Eye (tissue), 1 donor: ENCODE measurements around the gene SLC39A11.
"Not testable (repeated sequence)": the region's sequence is repeated elsewhere in the genome, so short reads cannot be mapped to it uniquely, and the experiment has no call there.

Experiments
- DNase-seq: peaks from one replicate; pipeline ENCODE4 v3.0.0-alpha.2; 2015

Gene SLC39A11

DNA sequence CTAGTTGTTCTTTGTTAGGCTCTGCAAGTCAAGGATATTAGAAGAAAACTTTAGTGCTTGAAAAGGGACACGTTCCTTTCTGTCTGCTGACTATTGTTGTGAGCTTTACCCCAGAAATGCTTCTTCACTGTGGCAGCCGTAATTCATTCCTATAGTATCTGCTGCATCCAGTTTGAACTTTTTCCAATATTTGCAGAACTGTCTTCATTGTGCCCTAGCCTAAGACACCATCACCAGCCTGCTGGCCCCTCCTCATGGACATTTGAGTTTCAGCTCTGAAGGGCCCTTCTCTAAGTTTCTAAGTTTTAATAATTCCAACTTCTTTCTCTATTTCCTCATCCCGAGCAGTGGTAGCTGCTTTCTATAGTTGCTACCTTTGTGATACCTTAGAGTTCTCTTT, 91.7 kb downstream of the SLC39A11 start:
- DNase-seq, result no peak

DNA sequence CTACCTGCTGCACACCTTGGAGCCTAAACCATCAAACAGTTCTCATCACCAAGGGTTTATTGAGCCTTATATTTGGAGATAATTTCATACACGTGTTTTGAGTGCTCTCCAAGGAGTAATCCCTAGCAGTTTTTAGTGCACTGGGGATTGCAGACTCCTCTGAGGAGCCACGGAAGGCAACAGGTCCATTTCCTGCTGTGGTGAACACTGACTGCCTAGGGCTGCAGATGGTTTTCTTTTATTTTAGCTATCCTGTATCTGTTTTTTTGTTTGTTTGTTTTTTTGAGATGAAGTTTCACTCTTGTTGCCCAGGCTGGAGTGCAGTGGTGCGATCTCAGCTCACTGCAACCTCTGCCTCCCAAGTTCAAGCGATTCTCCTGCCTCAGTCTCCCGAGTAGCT, 93.0 kb downstream of the SLC39A11 start:
- DNase-seq, result not testable (repeated sequence)

DNA sequence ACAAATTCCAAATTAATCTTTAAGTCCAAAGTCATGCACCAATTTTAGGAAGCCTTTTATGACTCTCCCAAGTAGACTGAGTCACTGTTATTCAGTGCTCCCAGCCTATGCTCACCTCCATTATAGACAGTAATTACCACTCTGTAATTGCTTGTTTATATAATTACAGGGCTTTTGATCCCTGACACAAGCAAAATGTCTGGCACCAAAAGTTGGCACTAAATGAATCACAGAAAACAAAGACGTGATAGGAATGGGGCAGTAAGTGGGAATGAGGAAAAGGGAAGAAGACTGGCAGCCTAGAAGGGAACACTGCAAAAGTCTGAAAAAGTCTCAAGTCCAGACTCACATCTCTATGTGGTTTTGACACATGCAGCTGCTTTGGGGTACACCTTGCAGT, 94.1 kb downstream of the SLC39A11 start:
- no peak for DNase-seq

DNA sequence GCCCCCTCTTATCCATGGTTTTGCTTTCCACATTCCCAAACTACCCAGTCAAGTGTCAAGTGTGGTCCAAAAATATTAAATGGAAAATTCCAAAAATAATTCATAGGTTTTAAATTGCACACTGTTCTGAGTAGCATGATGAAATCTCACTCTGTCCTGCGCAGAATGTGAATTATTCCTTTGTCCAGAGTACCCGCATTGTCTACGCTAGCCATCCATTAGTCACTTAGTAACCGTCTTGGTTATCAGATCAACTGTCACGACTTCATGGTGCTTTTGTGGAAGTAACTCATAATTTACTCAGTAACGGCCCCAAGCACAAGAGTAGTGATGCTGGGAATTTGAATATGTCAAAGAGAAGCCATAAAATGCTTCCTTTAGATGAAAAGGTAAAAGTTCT, 94.9 kb downstream of the SLC39A11 start:
- DNase-seq, result no peak

DNA sequence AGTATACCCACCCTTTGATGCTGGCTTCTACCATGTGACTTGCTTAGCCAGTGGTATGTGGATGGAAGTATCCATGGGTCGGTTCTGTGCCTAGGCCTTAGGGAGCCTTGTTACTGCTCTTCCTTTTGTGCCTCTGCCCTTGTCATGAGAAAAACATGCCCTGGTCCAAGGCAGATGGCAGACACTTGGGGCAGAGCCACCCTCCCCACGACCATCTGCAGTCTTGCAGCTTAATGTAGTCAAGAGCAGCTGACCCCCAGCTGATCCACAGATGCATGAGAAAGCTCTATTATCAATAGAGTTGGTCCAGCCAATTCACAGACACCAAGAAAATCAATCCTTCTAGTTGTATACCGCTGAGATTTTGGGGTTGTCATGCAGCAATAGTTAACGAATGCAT, 95.7 kb downstream of the SLC39A11 start:
- DNase-seq, result peak; percentile 41

DNA sequence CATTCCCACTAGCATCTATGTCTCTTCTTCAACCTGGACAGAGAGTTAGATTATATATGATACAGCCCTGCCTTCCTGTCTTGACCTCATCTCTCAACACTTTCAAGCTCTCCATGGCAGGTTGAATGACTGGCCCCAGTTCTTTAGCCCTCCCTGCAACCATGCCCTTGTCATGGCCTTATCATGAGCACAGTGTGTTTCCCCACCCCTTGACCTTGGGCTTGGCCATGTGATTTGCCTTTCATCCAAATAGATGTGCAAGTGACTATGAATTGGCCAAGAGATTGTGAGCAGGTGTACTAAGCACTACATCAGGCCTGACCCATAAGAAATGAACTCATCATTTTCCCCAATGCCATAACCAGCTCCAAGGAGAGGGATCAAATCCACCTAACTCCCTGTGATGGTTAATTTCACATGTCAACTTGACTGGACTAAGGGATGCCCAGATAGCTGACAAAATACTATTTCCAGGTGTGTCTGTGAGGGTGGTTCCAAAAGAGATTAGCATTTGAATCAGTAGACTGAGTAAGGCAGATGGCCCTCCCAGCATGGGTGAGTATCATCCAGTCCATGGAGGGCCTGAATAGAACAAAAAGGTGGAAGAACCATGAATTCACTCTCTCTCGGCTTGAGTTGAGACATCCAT, 97.4 kb downstream of the SLC39A11 start:
- DNase-seq, result no peak

DNA sequence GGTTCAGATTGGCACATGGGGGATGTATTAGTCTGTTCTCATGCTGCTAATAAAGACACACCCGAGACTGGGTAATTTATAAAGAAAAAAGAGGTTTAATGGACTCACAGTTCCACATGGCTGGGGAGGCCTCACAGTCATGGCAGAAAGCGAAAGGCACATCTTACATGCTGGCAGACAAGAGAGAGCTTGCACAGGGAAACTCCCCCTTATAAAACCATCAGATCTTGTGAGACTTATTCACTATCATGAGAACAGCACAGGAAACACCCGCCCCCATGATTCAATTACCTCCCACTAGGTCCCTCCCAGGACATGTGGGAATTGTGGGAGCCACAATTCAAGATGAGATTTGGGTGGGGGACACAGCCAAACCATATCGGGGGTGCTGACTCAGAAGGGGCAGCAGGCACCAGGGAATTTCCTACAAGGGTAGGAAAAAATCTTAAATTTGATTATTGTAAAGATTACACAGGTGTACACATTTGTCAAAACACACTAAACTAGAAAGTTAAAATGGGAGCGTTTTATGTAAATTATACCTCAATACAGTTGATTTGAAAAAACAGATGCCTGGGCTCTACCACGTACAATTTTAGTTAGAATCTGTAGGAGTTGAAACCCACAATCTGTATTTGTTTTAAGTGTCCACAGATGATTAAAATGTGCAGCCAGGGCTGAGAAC, 99.6 kb downstream of the SLC39A11 start:
- not testable (repeated sequence) for DNase-seq

DNA sequence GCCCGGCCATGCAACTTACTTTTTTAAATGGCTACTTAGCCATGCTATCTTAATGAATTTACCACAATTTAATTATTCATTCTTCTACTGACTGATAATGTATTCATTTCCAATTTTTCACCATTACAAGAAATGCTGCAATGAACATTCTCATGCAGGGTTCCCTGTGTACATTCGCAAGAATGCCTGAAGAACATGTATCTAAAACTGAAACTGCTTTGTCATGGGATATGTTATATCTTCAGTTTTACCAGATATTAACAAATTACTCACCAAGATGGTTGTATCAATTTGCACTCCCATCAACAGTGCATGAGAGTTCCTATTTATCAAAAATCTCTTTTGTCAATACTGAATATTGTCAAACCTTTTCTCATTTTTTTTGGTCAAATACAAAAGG, 100.8 kb downstream of the SLC39A11 start:
- DNase-seq, result no peak

DNA sequence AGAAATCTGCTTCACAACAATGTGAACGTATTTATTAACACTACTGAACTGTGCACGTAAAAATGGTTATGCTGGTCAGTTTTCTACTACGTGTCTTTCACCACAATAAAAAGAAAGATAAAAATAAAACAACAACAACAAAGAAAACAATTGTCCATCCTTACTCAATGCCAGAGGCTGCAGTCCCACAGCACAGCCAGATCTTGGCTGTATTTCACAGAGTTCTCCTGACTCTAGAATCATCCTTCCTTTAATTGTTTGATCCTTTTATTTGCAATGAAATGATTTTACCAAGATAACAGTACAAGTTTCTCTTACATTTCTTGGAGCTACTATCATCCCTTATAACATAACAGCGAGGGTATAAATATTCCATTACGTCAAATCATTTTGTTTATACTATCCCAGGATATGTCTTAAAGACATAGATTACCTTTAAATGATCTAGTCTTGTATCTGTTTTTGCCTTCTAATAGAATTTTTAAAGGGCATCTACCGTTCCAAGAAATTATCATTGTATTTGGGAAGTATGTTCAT, 103.3 kb downstream of the SLC39A11 start:
- DNase-seq, result no peak

DNA sequence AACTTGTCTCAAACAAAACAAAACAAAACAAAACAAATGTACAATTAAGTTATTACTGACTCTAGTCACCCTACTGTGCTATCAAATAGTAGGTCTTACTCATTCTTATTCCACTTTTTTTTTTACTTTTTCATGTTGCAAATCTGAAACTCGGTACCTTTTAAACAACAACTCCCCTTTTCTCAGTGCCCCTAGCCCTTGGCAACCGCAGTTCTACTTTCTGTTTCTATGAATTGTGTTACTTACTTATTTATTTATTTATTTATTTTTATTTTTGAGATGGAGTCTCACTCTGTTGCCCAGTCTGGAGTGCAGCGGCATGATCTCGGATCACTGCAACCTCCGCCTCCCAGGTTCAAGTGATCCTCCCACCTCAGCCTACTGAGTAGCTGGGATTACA, 104.0 kb downstream of the SLC39A11 start:
- no peak for DNase-seq

DNA sequence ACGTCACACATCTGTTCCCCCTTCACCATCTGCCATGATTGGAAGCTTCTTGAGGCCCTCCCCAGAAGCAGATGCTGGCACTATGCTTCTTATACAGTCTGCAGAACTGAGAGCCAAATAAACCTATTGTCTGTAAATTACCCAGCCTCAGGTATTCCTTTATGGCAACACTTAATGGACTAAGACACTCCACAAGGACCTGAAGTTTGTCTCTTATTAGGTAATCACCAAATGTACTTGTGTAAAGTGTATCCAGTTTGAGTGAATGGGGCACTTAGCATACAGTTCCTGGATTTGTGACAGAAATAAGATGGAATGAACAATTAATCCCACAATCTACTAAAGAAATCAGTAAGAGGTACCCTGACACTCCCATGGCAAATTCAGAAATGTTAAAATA, 105.3 kb downstream of the SLC39A11 start:
- DNase-seq, result no peak

DNA sequence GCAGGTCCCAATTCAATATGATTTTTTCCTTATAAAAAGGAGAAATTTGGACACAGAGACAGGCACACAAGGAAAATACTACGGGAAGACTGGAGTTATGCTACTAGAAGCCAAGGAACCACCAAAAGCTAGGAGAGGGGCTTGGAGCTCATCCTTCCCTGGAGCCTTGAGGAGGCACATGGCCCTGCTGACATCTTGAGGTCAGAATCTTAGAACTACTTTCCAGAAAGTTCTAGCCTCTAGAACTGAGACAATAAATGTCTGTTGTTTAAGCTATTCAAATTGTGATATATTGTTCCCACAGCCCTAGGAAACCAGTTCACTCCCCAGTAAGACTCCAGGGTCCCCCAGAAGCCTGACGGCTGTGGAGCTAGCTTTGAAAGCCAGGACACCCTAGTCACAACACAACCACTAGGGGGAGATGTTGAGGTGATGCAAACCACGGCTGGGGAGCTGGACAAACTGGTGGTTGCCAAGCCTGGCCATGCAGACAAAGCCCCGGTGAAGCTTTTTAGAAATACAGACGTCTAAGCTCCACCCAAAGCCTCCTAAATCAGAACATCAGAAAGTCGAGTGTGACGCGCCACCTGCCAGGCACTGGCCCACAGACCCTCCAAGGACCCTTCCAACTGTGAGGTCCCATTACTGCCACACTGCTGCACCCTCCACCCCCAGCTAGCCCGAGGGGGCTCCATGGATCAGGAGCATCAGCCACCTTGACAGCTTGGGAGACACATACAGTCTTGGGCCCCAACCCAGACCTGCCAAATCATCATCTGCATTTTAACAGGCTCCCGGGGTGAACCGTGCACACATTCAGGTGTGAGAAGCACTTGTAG, 106.4 kb downstream of the SLC39A11 start:
- DNase-seq, result peak; percentile 81

DNA sequence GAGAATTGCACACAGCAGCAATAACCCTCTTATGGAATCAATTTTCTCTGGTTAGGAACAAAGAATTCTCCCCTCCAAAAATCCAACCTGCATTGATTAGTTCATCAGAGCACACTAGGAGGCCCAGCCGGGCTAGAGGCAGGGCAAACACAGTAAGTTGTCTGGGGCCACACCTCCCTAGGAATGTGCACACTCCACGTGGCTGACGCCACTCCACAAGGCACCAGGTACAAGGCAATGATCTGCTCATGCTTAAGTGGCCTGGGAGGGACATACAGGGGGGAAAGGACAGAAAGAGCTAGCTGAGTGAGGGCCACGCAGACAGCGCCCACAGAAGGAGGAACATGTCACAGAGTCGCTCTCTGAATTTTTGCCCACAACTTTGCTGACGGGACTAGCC, 107.6 kb downstream of the SLC39A11 start:
- no peak for DNase-seq

DNA sequence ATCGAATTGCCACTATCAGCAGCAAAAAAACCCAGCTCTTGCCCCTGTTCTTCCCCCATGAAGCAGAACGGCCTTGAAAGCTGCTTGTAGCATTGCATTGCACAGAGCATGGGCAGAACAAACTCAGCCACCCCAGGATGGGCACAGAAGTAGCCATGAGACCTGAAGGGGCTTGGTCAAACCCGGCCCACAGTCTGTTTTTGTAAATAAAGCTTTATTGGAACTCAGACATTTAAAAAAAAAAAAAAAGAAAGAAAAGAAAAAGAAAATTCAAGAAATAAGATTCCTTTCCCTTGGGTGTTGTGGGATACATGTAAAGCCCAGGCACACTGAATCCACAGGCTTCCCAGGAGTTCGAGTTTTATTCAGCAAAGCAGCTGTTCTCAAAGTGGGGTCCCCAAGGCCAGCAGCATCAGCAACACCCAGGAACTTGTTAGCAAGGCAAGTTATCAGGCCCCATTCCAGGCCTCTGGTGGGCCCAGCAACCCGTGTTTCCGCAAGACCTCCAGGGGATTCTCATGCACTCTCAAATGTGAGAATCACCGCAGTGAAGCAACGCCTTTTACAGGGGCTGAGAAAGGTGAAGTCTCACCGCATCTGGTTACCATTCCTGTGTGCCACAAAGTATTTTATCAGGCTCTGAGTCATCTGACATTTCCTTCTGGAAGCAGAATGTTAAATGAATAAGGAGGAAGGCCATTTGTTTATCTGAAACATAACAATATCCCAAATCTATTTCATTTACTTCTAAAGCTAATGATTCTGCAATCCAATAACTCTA, 108.2 kb downstream of the SLC39A11 start:
- DNase-seq, result no peak

DNA sequence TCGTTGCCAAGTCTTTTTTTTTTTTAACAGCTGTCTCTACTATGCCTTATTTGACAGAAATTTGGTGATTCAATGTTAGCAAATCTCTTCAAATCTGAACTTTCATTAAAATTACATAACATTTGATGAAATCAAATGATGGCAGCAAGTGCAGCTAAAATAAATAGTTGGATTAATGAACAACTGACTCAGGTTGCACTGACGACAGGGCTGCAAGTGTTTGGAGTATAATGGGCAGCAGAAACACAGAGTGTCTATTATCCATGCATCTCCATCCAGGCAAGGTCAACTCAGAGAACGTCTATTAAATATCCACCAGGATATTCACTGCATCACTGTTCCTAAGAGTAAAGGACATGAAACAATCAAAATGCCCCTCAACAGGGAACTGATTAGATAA, 109.8 kb downstream of the SLC39A11 start:
- no peak for DNase-seq

DNA sequence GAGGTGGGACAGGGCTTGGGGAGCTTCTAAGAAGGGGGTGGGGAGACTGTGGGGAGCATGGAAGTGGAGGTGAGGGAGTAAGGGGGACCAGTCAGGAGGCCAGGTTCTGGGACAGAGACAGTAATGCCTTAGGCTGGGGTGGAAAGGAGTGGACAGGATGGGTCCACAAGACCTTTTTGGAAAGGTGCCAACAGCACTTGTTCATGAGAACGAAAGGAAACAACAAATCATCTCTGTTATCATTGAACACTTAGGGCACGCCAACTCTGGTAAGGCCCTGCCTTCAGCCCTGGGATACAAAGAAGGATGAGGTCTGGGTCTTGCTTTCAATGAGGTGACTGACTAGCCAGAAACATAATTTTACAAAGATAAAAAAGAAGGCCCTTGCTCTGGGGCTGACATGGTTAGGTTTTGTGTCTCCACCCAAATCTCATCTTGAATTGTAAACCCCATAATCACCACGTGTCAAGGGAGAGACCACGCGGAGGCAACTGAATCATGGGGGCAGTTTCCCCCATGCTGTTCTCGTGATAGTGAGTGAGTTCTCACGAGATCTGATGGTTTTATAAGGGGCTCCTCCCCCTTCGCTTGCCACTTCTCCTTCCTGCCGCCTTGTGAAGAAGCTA, 113.8 kb downstream of the SLC39A11 start:
- DNase-seq, result no peak

DNA sequence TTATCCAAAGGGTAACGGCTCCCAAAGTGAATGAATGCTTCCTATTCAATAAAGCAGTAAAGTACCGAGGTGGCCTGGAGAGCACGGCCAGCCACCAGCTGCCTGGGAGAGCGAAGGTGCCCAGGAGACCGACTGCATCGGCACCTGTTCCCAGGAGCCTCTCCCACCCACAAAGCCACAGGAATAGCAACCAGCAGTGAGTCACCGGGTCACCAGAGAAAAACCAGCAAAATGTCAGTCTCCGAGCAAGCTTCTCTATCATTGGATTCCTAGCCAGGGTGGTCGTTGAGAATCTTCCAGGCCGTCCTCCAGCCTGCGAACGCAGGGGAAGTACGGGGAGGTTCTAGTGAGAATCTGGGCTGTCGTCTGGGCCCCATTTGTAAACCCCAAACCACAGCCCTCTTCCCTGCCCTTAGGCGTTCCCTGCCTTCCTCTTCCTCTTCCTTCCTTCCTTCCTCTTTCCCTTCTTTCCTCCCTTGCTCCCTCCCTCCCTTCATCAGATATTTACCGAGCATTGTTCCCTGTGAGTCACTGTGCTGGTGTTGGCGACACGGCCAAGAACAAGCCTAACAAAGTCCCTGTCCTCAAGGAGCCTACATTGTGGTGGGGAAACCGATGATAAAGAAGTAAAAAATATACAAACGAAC, 114.6 kb downstream of the SLC39A11 start:
- DNase-seq, result no peak

DNA sequence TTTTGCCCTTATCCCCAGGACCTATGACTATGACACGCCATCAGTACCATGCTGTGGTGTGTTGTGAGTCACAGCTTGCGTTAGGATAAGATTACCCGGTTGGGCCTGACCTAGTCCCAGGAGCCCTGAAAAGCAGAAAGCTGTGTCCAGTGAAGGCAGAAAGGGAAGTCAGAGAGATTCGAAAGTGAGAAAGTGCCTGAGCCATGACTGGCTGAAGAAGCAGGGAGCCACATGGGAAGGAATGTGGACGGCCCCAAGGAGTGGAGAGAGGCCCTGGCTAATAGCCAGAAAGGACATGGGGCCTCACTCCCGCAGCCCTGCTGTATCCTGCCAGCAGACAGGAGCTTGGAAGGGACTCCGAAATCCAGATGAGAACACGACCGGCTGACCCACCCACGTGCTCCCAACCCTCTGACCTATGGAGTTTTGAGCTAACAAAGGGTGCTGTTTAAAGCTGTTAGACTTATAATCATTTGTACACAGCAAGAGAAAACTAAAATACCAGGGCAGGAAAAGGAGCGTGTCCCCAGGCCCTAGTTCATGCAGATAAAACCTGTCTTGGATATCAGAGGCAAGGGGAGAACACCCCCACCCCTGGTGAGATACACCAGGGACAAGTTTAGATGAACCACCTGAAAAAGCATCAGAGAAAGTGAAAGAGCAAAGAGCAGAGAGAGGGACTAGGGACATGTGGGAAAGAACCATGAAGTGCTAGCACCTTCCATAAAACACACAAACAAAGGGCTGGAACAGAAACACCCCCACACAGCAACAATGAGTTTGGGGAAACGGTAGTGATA, 115.3 kb downstream of the SLC39A11 start:
- peak; percentile 55 for DNase-seq

DNA sequence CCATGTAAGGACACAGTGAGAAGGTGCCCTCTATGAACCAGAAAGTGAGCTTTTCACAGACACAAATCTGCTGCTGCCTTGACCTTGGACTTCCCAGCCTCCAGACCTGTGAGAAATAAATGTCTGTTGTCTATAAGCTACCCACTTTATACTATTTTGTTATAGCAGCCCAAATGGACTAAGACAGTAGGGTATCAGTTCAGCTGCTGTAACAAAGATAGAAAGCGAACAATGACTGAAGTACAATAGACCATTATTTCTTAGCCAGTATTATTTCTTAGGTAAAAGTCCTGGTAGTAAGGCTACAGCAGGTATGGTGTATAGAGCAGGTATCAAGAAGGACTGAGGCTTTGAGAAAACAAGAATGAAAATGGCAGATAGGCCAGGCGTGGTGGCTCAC, 117.0 kb downstream of the SLC39A11 start:
- DNase-seq, result no peak

DNA sequence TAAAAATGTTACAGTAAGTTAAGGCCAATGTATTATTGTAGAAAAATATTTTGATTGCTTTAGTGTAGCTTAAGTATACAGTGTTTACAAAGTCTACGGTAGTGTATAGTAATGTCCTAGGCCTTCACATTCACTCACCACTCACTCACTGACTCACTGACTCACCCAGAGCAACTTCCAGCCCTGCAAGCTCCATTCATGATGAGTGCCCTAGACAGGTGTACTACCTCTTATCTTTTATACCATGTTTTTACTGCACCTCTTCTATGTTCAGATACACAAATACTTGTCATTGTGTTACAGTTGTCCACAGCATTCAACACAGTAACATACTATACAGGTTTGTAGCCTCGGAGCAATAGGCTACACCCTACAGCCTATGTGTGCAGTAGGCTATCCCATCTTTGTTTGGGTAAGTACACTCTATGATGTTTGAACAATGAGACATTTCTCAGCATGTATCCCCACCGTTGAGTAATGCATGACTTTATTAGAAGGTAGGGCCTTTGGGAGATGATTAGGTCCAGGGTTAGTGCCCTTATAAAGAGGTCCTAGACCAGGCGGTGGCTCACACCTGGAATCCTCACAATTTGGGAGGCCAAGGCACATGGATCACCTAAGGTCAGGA, 117.8 kb downstream of the SLC39A11 start:
- no peak for DNase-seq
